GM18868 (cell line): Measurements from ENCODE around the gene FTCDNL1.

Experiments
- ATAC-seq: cut with Tn5 transposase; IDR thresholded peaks from one replicate; pipeline ENCODE4 v1.9.1; 2021; ENCODE audit warnings: mild to moderate bottlenecking, moderate library complexity; ENCODE audit not compliant: unreplicated experiment

The FTCDNL1 gene

DNA sequence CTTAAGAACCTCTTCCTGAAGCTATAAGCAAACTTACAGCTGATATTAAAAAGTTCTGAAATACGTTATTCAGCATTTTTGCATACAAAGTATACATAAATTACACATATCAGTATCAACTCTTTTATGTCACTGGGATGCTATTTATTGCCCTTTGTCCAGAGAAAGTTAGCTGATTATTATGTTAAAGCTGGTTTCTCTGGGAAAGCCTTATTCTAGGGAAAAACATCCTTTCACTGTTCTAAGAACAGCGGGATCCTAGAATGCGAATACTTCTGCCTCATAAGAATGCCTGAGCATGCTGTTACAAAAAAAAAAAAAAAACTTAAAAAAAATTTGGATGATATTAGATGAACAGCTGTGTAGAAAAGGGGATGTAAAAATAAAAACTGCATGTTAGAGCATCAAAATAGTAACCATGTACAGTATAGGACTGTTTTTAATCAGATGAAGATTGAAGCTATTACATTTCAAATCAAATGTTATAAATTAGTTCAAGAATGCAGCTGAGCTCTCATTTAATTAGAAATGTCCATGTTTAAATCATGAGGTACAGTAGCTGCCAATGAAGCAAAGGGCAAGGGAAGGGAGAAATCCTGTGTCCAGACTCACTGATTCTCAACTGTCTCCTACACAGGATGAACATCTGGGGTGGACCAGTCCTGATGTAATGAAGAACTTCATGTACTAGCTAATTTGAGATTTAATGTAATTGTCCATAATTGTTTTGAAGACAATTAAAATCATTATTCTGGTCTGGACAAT lies 8.2 kb downstream of the FTCDNL1 start:
- no peak for ATAC-seq

DNA sequence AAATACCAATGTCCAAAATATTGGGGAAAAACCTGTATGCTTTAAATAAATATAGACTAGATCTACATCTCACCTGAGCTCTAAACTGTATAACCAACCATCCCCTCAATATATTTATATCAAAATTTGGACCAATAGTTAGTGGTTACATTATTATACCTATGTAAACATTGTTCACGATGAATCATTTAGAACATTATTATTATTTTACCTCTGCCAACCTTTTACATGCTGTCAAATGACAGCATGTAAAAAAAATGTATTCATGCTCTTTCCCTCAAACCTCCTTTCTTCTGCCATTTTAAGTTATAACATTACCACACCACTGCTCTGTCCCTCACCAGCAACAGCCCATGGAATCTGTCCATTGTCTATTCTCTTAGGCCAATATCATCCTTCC lies 9.6 kb downstream of the FTCDNL1 start:
- no peak for ATAC-seq

DNA sequence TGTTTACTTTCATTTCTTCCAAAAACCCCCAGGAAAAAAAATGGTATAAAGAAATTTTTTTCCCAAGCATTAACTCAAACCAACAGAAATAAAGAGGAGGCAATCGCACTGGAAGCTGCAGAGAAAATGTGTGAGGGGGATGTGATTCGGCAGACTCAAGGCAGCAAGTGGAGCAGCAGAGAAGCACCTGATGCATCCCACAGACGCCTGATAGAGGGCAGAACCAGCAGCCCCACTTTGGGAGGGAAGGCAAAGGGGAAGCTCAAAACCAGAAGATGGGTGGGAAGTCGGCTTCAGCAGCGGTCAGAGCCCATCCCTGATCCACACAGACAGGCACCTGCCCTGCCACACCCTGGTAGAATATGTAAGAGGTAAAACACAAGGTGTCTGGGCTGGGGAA lies 12.6 kb downstream of the FTCDNL1 start:
- ATAC-seq = no peak

DNA sequence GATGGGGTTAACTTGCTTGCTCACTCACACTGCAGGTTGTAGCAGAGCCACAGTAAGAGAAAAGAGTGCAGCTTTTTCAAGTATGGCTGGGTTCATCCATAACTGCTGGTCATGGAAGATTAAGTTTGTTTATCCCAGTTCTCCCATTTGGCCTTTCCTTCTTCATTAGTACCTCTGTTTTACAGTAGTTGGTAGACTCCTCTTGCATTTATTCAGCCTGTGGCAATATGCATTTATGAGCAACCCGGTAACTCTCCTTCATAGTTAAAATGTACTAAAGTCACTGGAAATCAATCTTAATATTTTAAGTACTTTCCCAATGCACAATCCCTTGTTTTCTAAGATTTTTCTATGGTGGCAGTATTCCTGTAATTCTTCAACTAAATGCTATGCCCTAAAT lies 14.0 kb downstream of the FTCDNL1 start:
- ATAC-seq = no peak

DNA sequence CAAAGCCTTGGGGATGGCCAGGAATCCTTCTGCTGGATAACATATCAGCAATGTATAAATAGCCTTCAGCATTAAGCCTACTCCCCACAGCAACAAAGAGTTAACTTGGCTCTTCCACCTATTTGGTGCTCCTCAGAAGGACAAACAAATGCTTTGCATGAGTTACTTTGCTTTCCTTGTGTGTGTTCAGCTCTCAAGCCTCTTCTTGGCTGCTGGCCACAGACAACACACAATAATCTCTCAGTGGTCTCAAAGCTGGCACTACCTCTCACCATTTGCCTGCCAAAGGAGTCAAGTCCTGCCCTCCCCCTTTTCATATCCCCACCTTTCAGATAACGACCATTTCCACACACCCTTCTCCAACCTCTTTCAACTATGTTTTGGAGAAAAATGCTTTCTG lies 17.5 kb downstream of the FTCDNL1 start:
- no peak for ATAC-seq

DNA sequence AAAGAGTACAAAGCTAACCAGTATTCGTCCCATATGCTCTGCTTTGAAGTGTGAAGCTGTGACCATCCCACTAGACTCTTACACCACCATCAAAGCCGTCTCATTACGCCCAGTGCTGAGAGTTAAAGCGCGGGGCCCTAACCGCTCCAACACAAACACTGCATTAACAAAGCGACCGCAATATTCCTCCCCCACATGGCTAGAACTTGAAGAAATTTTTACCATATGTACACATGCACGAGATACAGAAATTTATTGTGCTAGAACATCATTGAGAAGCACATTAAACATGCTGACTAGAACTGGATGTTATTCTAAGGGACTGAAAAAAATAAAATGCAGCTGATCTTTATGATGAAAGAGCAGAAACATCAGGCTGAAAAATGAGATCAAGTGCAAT lies 20.5 kb downstream of the FTCDNL1 start:
- ATAC-seq = no peak

DNA sequence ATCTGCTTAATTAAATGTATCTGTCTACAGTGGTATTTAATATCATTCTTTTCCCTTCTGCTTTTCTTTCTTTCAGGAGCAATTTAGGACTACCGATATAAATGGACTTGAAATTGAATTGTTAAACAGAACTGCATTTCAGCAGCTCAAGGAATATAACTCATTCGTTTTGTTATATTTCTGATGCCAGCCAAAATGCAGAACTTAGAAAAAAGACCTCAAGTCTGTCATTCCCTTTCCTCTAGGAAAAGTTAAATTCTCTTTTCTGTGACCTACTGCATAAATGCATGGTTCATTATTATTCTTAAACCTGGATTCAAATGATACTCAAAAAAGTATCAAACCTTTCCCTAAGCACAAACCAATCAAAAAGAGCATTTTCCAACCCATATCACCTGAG lies 21.4 kb downstream of the FTCDNL1 start:
- ATAC-seq = no peak

DNA sequence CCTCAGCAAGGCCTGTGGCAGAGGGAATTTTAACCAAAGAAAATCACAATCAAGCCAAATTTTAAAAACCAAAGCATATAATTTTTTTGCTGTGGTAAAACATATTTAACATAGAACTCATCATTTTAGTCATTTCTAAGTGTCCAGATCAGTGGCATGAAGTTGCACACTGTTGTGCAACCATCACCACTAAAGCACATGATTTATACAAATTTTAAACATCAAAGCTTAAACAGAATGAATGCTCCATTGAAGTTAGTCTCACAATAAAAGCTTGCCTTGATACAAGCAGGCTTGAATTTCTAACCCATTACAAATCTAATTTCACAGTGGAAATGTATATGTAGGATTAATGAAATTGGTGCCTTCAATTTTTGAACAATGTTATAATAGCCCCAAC lies 31.2 kb downstream of the FTCDNL1 start:
- no peak for ATAC-seq

DNA sequence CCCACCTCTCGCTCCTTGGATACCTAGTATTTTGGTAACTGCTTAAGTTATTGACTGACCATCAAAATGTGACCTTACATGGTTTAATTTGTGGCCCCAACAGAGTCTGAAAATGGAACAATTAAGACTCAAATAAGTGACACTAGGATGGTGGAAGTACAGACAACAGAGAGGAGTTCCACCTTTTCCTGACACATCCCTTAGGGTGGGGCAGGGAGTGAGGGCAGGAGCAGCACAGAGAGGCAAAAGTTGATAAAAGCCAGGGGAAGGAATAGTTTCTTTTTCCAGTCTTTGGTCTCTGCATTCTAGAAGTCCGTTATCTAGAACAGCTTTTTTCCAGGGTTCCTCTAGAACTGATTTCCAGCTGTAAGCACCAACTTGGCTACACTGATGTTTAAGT lies 32.2 kb downstream of the FTCDNL1 start:
- ATAC-seq = no peak

DNA sequence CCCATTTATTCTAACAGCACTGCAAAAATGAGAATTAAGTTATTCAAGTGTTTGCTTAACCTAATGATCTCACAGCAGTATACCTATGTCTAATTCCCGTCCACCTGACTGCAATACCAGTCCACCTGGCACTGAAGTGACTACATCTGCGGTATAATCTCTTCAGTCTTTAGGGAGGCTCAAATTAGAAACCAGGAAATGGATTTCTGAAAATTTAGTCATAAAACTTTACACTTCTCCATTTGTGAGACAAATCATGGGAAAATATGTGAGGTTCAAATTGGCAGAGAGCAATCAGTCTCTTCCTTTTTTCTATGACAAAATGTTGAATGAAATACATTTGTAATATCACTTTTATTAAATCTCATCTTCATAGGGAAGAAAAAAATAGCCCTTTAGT lies 33.0 kb downstream of the FTCDNL1 start:
- no peak for ATAC-seq

DNA sequence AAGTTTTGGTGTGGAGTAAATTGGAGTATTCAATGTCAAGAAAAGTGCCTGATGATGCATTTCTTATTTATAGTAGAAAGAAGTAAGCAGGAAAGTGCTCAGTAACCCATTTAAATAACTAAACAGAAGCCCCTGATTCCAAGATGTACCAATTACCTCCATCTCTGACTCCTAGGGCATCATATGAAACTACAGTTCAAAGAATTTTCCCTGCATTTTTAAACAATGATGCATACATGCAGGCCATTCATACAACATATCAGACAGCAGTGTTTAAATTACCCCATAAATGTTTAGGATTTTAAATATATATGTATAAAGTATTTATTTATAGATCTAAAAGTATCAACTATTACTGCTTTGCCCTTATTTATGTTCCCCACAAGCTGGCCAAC lies 36.2 kb downstream of the FTCDNL1 start:
- ATAC-seq = no peak

DNA sequence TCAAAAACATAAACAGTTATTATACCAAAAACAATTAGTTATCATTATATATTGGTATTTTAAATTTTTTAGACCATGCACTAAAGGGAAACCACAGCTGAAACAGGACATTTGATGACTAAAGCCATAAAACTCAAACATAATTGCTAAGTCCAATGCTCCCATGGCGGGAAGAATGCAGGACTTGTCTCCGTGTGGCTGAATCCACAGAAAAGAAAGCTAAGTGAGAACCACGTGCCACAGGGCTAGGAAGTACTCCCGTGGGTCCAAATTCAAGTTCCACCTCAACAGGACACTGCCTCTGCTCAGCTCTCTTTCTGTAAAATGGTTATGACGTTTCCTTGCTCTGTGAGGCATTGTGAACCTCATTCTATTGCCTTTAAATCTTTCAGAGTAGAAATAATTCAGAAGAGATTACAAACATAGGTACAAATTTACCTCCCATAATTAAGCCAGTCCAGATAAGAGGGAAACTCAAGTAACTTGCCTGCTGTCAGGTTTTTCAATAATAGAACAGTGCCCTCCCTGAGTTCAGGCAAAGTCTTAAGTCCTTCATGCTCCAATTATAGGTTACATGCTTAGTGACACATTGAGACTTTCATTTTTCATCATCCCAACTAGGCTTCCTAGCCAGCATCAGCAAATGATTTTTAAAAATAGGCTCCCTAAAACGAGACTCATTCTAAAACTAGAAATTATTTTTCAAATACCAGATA lies 36.7 kb downstream of the FTCDNL1 start:
- ATAC-seq = no peak

DNA sequence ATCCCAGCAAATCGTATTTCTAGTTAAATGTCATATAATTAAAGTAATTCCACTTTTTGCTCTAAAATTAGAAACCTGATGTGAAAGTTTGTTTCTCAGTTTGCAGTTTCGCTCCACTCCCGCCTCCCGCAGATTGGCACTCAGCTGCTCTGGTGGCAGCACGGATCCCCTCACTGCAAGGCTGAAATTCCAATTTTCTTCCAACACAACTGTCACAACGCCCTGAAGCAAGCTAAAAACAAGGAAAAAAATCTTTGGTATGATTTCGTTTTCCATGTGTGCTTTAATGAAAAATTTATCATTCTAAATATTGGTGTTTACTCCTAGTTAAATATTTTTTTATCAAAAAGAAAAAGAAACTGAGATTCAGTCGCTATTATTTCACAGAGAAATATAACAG lies 38.5 kb downstream of the FTCDNL1 start:
- ATAC-seq = no peak

DNA sequence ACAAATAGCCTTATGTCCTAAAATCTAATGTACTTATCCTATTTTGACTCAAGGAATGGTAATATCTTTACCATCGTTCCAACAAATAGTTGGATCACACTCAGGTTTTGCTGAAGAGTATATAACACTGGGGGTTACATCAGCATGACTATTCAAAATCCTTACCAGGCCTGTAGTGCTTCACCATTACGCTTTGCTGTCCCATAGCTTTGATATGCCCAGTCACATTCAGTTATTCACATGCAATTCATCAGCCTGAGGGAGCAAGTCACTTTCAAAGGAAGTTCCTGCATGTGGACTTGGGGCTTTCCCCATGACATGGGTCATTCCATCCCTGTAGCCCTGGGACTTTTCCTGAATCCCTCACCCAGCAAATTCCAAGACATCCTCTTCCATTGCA lies 39.6 kb downstream of the FTCDNL1 start:
- no peak for ATAC-seq

DNA sequence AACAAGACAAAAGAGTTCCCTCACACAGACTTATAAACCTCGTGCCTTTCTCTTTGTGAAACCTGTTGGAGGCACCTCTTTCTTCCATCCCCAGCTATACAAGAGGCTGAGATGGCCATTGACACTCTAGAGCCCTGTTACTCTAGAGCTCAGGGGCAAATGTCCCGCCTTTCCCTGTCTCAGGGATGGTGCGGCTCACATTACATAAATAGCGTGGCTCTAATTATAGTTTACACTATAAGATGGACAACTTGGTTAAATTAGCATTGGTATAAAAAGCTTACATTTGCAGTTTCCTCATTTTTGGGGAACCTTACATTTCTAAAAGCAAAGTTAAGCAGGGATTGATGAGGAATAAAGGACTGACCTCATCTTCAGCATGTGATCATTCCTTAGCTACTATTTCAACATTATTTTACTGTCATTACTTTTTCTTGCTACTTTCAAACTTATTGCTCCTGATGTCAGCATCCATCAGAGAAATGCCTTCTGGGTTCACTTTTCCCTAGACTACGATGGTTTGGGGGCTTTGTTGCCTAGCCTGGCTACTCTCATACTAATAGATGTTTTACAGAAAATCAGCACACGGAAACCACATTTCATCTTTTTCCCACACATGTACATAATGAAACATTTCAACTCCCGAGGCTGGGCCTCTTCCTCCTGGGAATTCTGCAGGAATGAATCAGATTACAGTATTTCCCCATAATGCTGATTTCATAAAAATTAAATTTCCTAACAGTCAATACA lies 40.4 kb downstream of the FTCDNL1 start:
- no peak for ATAC-seq

DNA sequence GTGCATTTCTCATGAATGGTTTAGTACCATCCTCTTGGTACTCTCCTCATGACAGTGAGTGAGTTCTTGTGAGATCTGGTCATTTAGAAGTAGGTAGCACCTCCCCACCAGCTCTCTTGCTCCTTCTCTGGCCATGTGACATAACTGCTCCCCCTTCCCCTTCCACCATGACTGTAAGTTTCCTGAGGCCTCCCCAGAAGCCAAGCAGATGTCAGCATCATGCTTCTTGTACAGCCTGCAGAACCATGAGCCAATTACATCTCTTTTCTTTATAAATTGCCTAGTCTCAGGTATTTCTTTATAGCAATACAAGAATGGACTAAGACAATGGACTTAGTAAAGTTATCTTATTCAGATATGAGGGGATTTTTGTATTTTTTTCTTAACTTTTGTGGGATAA lies 43.0 kb downstream of the FTCDNL1 start:
- ATAC-seq = no peak

DNA sequence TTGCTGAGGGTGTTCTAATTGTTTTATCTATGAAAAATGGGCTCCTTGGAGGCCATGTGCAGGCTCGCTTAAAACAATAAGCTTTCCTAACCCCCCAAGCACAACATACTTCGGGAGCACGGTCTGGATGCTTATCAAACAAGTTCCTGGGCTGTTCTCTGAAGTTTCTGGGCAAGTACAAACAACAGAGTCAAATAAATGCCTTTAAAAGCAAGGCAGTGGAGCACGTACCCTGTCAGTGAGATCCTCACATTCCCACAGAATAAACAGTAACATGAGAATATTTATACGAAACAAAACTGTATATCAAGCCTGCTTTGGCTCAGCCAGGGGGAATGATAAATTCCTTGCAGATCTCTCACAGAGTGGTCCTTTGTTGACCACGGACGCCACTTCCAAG lies 44.8 kb downstream of the FTCDNL1 start:
- no peak for ATAC-seq

DNA sequence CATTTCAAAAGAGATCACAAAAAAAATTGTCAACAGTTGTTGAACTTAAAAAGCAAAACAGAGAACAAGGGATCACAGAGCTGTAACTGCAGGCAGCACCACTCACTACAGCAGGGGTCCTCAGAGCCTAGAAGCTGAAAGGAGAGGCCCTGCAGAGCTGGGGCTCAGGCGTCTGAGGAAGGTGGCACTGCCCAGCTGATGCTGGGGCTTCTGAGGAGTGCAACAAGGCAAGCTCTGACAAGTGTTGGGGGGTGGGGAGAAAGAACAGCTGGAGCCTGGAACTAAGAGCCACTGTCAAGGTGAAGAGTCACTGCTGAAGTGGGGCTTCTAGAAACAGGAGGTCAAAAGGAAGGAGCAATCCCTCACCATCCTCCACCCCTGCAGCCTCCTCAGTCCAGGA lies 46.2 kb downstream of the FTCDNL1 start:
- ATAC-seq = no peak

DNA sequence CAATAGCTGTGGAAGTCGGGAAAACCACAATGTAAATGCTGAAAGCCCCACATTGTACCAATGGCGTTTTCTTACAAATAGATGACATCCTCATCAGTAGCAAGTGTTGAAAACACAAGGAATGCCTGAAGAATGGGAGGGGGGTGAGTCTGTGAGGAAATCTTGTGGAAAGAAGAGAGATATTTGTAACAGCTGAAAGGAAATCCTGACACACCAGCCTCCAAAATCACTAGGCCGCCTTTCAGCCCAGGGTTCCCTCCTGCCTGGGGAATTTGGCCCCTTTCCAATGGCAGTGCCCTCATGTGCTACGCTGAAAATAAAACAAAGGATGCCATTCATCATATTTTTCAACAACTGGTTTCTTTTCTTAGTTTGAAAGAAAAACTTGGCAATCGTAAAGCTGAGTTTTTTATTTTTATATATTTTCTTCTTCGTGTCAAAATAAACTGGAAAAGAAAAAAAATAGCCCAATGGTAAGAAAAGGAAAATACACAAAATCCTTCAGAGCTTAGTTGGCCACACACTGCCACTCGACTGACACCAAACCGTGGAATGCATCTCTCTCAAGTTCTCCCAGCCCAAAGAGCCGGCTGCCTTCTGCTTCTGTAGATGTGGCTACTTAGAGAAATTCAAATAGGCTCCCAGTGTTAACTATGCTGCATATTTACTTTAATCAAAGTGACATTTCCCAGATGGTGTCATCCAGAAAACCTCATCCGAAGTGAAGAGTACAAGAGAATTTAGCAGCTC lies 52.0 kb downstream of the FTCDNL1 start:
- no peak for ATAC-seq

DNA sequence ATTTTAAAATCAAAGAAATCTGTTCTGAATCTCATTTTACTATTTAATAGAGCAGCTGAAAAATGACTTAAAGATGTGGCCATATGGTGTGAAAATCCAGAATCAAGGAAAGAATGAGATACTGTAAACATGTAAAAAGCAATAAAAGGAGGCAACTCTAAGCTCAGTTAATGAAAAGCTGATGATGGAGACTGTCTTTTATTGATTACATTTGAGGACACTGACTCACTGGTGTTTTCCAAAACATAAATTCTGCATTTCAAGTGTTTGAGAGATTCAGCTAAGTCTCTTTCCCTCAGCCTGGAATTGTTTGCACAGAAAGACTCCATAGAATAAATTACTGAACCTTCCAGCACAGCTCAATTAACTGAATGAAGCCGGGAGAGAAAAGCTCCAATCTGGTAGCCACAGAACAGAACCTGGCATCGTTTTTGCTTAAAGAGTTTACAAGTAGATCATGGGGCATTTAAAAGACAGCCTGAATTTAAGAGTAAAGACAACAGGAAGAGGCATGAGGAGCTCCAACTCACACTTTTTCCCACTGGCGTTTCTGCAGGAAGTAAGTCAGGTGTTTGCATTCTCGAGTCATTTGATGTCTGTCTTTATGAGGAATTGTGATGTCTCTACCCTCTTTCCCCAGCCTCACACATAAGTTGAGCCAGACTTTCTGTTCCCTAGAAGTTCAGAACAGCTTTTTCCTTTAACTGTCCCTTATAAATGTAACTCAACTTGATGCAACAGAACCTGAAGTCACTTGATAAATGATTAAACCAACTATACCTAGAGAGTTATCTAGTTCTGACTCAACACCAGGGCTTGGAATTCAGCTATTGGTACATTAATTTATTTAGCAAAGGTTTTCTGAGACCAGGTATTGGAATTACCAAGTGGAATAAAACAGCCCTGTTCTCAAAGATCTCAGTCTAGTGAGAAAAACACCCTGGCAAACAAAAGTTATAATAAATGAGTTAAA lies 53.3 kb downstream of the FTCDNL1 start:
- ATAC-seq = no peak
